CD4-positive, alpha-beta T cell treated with Interleukin-21 for 1 hour (primary cell): ENCODE data around the gene AURKA.
"Not testable (repeated sequence)": the region's sequence is repeated elsewhere in the genome, so short reads cannot be mapped to it uniquely, and the experiment has no call there.

Experiments used
- DNase-seq: peaks from one replicate; pipeline ENCODE4 v3.0.0-alpha.2; 2020

Gene AURKA

DNA sequence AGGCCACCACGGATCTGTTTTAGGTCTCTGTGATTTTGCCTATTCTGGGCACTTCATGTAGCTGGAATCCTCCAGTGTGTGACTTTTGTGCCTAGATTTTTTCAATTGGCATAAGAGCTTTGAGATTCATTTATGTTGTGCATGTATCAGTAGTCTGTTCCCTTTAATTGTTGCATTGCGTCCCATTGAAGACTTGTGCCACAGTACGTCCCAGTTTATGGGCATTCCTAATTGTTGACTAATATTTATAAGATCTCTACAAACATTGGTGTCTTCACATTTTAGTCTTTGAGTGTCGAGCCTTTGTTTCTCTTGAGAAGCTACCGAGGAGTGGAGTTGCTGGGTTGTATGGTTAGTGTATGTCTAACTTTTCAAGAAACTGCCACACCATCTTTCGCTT, 33.9 kb downstream of the AURKA start:
- no peak for DNase-seq

DNA sequence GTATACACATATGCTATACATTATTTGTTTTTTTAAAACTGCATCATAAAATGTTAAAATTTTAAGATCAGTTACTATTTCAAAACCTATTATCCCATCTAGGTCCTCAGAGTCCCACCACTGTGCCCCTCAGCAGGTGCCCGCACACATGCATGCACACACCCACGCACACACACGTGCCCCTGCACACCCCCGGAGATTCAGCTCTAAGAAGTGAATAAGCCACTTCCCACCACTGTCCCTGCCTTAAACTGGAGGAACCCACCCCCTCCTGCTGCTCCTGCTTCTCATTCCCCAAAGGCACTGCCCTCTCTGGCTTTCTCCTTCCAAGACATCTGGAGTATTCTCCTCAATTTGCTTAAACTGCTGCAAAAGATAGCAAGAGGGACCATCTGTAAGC, 38.7 kb downstream of the AURKA start:
- no peak for DNase-seq

DNA sequence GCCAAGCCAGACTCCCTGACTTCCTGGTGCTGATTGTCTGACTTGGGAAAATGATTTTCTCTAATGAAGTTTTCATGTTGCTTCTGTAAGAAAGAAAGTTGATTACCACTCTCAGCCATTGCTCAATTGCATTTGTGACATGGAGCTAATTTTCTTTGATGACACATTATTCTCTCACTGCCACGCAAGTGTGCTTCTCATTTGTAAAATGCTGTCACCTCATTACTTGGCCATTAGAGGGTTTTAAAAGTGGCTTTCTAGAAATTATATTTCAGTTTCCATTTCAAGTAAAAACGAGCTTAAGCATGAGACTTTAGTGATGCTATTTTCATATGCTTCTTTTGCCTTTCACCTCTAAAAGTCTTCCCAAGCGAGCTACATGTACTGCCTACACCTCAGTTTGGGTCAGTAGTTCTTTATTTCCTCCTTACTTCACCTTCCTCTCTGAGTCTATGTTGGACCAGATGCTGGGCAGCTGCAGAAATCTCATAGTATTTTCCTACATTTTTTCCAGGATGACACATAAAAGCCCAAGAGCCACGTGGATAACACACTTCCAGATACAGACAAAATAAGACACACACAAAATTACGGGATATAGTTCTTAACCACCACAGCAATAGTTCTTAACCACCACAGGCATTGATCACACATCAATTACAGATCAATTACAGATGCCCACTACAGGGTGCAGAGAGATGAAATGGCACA, 39.5 kb downstream of the AURKA start:
- no peak for DNase-seq

DNA sequence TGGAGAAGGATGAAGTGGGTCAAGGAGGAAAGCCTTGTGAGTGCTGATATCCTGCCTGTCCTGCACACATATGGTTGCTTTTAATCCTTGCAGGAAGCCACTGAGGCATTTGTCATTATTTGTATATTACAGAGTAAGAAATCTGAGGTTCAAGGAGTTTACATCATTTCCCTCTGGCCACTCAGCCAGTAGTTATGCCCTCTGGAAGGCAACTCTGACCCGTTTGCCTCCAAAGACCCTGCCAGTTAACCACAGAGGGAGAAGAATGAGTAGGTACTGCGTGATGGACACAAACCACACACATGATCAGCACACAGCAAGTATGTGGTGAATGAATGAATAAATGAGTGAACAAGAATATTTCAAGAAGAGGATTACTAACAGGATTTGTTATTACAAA, 41.2 kb downstream of the AURKA start:
- DNase-seq: no peak

DNA sequence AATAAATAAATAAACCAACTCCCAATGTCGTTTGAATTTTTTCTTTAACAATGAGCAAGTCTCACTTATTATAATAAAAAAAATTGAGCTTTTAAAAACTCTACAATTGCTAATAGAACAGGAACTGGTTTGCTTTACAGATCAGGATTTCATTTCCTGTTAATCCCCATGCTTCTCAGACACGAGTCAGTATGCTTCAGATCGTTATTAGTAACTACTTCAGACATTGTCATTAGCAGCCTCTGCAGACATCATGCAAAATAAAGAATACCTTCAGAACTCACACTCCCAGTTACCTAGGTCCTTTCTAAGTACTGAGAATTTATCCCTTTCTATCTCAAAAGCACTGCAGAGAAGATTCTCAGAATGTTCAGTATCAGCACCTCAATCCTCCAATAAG, 43.3 kb downstream of the AURKA start:
- no peak for DNase-seq

DNA sequence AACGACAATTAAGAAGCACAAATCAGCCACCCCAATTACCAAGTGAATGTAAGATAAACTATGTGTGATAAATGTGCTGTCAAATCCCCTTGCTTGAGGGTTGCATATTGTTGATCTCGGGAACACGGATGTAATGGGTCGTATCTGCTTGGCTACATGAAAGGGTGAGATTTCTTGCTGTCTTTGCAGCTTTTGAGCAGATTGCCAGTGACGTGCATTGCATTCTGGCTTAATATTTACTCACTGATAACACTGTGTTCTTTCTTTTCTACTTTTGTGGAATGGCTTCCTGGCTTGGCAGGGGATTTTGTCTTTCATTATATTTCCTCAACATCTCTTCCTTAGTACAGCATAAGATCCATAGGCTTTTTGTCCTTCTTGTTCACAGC, 43.7 kb downstream of the AURKA start:
- no peak for DNase-seq

DNA sequence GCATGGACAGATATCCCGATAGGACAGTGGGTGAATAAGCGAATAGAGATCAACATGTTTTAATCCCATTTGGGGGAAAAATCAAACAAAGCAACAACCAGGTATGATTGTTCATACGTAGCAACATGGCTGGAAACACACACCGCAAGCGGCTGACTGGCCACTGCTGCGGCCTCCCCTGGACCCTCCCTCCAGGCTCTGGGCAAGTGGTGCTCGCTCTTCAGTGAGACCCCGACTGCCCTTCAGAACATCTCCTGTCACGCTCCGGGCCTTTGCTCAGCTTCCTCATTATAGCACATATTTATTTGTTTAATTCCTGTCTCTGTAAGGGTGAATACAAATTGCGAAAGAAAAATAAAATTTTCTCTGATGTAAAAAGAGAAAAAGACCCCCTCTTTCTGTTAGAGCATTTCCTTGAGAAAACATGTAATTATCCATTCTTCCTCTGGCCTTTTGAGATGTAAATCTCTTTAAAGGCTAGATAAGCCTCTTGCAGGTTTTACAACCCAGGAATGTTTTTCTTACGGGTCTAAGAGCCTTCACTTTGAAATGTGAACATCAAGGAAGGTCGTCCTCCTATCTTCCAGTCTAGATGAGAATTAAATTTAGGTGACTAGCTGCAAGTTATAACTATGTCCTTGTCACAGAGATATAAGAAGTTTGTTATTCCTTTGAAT, 44.2 kb downstream of the AURKA start:
- no peak for DNase-seq

DNA sequence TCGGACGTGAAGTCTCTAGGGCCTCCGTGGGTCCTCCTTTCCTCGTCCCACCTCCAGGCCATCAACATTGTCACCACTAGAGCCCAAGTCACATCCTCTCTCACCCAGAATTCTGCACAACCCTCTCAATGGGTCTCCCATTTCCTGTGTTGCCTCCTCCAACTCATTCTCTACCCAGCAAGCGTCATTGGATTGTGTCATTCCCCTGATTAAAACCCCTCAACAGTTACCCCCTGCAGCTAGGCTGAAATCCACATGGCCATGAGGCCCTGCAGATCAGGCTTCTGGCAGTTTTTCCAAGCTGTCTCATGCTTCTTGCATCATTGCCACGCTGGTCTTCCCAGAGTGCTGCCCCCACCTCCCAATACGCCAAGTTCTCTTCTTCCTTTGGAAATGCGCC, 46.1 kb downstream of the AURKA start:
- DNase-seq: no peak

DNA sequence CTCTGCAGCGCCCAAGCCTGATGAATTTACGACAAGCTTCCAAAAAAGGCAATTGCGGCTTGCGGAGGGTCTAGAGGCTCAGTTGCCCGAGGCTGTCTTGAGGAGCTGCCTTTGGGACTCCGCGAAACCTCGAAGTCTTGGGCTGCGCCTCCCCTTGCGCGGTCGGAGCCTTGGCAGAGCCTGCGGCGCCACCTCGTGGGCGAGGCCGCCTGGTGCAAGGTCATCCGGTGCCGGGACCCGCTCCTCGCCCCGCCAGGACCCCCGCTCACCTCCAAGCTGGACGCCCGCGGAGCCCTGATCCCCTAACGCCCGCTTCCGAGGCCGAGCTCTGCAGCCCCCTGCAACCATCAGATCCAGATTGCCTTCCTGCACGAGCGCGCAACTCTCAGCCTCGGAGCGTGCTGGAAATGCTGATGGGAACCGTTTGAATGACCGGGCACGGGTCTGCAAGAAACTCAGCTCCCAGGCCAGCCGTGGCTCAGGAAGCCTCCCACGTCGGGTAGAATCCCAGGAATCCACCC, 48.1 kb downstream of the AURKA start:
- peak; percentile 20 for DNase-seq

DNA sequence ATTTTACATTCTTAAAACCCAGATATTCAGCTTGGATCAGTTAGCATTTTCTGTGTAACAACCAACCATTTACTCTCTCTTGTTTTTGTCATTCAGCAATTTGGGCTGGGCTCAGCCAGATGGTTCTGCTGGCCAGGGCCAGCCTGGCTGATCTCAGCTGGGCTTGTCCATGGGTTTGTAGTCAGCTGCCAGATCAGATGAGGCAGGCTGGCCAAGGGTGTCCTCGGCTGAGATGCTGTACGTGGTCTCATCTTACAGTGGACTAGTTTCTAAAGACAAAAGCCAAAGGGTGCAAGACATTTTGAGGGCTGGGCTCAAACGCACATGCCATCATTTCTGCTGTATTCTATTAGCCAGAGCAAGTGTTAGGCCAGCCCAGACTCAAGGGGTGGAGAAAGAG, 49.2 kb downstream of the AURKA start:
- DNase-seq: no peak

DNA sequence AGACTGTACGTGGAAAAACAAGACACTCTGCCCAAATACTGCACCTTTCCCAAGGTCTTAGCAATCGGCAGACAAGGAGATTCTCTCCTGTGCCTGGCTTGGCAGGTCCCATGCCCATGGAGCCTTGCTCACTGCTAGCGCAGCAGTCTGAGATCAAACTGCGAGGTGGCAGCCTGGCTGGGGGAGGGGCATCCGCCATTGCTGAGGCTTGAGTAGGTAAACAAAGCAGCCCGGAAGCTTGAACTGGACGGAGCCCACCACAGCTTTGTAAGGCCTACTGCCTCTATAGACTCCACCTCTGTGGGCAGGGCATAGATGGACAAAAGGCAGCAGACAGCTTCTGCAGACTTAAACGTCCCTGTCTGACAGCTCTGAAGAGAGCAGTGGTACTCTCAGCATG, 55.3 kb downstream of the AURKA start:
- not testable (repeated sequence) for DNase-seq

DNA sequence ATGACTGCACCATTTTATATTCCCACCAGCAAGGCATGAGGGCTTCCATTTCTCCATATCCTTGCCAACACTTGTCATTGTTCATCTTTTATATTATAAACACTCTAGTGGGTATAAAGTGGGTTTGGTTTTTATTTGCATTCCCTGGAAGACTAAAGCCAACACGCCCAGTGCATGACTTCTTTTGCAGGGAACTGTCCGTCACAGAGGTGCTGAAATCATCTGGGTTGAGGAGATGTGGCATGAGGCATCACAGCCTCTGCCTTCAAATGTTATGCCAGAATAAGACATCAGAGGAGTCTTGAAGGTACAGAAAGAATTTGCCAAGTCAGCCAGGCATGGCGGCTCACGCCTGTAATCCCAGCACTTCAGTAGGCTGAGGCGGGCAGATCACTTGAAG, 63.2 kb downstream of the AURKA start:
- no peak for DNase-seq

DNA sequence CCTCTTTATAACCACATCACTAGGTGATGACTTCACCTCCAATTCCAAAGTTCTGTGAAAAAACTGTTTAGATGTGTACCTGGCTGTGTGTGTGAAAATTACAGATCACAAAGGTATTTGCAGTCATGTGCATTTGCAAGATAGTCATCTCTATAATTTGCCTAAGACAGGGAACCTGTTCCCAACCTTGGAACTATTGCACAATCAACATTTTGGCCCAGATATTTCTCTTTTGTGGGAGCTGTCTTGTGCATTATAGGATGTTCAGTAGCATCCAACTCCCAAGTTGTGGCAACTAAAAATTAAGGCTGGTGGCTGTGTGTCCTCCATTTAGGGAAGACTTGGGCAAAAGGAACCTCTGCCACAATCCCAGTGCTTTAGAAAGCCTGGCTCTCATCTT, 67.2 kb downstream of the AURKA start:
- no peak for DNase-seq

DNA sequence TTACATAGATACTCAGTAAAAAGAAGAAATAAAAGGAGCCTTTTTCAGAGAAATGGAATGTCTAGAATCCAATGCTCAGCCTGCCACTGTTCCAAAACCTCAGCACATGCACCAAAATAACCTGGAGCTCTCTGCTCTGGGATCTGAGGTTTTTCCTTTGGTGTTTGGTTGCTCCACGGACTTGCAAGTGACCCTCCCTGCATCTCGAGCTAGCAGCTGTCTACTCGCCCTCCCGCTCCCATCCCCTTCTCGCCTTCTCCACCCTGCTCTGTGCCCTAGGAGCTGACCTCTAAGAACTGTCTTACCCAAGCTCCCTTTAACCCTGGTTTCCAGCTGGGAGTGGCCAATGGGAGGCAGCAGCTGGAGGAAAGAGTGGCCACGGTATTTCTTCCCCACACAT, 68.4 kb downstream of the AURKA start:
- DNase-seq: no peak

DNA sequence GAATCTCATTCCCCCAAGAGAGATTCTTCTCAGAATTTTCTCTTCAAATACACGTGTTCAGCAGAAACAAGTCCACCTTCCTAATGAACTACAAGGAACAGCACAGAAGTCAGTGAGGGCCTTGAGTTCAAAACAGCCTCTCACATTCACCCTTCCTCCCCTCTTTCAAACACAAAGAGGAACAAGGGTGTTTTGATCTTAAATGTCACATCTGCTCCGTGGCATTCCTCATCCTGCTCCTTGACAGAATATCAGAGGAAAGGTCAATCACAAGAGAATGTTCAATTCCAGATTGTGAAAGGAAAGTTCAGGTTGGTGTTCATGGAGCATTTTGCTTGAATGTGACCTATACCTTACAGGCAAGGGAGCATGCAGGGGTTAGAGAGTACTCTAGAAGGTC, 68.8 kb downstream of the AURKA start:
- DNase-seq: no peak

DNA sequence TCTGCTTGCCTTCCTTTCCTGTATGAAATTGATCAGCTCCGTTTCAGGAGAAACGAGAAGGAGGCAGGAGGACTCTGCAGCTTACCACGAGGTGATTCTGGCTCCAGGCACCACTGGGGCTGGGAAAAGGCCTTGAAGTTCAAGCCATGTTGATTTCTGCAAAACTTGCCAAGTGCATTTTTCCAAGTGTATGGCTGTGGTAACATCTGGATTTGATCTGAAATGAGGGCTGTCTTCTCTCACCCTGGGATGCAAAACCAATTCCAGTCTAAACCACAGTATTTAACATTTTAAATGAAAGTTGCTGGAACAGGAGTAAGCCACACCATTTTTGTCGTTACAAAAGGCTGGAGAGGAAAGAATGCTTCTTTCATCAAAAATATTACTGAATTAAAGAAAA, 69.3 kb downstream of the AURKA start:
- no peak for DNase-seq
